A172 (cell line): ENCODE results near the gene TMC3. TPM values are rescaled to one million over a fixed set of nuclear protein-coding genes. Genes with fewer than 3 reads are reported as not detected.
A peak's percentile ranks its signal among the peaks of the same experiment; 100 is the strongest.

Experiments
- DNase-seq: peaks from one replicate; pipeline ENCODE4 v3.0.0-alpha.2; 2015; ENCODE audit warnings: low spot score
- total RNA-seq: library from RNA; depleted of rRNA; stranded (reverse); fragments of >200 nt; shearing (Covaris generic); gene quantifications from 2 replicates; pipeline ENCODE4 v1.2.3, GENCODE V29; 2014; rRNA removed

TMC3 gene
- not detected in 2 replicates for total RNA-seq

DNA sequence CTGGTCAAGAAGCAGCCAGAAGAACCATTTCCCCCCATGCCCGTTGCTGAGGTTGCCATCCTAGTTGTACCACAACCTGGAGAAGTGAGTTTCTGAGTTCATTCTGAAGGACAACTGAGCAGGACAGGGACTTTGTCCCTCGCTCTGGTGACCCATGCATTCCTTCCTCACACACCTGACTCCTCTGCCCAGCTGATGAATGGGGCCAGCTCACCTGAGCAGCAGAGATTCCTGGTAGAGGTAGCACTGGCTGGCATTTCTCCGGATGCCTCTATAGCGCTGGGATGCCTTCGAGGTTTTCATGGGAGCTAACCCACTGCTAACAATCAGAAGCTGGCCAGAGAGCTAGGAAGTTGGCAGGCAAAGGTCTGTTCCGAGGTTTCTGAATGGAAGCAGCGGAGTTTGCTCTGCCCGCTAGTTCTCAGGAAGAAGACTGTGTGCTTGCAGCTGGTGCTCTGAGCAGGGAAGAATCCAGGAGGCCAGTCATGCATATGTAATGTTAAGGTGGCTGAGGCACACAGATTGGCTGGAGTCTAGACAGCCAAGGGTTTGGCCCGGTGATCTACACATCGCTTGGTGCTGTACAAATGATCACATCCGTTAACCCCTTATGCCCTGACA is at the start of gene TMC3:
TSS of gene TMC3 (minus strand) at position 439 of the 621 bp plus-strand sequence. CDS start at position 303, 136 bp downstream.
- DNase-seq, result no peak

DNA sequence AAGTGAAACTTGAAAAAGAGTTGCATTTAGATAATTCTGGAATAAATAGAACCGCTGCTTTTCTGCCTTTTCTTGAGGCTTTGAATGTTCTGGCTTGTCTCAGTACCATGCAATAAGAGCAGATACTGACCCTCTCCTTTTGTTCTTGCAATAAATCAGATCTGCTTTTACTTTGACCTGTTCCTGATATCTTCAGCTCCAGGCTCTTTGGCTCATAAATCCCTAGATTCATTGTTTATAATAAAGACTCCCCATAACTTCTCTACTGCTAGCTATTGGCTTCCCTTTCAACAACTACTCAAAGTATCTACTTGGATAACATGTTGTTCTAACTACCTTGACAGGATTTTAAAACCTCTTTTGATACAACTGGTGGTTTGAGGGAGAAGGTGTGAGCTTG is 47.4 kb upstream of the TMC3 start:
- no peak for DNase-seq

GRCh38 chr15:81419332-81419943 is 45.4 kb upstream of the TMC3 start:
- DNase-seq, result no peak

GRCh38 chr15:81418891-81419290 is 44.9 kb upstream of the TMC3 start:
- no peak for DNase-seq

- no peak for DNase-seq
These were observed 44.4 kb upstream of the TMC3 start for GRCh38 chr15:81418444-81418843.

DNA sequence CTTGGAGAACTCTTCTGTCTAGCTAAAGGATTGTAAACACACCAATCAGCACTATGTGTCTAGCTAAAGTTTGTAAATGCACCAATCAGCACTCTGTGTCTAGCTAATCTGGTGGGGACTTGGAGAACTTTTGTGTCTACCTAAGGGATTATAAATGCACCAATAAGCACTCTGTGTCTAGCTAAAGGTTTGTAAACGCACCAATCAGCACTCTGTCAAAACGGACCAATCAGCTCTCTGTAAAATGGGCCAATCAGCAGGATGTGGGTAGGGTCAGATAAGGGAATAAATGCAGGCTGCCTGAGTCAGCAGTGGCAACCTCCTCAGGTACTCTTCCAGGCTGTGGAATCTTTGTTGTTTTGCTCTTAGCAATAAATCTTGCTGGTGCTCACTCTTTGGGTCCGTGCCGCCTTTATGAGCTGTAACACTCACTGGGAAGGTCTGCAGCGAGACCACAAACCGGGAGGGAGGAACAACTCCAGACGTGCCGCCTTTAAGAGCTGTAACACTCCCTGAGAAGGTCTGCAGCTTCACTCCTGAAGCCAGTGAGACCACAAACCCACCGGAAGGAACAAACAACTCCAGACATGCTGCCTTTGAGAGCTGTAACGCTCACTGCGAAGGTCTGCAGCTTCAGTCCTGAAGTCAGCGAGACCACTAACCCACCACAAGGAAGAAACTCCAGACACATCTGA is 40.4 kb upstream of the TMC3 start:
- peak; percentile 6 for DNase-seq

DNA sequence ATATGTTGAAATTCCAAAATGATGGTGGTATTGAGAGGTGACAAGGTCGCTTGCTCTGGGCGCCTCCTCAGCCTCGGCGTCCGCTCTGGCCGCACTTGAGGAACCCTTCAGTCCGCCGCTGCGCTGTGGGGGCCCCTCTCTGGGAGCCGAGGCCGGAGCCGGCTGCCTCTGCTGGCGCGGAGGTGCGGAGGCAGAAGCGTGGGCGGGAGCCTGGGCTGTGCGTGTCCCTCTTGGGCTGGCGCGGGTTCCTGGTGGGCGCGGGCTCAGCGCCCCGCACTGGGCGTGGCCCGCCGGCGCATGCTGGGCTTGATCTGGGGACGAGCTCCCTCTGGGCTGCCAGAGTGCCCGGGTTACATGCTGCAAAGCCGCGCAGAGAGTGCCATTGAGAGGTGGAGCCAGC is 39.8 kb upstream of the TMC3 start:
- DNase-seq, result no peak

DNA sequence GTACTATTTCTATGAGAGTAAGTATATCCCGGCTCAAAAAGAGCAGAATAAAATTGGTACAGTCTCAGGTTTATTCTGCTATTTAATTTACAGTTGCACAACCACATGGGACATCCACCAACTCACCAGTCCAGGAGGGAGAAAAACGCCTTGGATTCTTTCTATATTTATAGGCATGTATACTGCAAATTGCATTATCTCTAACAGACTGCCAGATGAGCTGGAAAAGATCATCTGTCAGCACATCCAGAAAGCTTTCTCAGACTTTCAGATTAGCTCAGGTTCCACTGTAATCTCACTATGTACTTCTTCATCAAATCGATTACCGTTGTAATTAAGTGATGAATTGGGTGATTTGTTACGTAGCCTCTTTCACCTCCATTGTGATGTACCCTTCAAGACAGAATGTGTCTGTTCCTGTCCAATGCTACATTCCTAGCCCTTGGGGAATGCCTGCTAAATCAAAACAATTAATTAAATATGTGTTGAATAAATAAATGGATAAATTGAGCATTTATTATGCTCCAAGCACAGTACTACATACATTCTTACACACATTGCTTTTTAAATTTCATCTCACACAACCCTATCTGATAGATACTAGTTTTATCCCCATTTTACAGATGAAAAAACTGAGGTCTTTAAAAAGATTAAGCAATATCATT is 38.1 kb upstream of the TMC3 start:
- DNase-seq, result no peak

- no peak for DNase-seq
These were observed 37.0 kb upstream of the TMC3 start for GRCh38 chr15:81411051-81411450.

DNA sequence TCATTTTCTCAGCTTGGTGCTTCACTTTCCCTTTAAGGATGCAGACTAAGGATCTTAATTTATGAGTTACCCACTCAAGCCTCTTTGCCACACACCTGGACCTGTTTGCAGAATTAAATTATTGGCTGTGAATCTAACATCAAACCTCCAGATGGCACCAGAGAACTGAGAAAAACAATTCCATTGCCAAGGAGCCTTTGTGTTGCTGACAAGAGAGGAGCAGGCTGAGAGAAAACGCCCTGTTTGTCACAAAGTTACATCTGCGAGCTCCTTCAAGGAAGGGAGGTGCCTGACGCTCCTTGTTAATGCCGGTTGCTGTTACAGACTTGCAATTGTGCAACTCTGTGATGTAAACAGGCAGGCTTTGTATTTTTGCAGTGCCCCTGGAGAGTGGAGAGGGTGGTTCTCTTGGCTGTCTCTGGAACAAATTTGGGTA is 36.3 kb upstream of the TMC3 start:
- DNase-seq, result peak; percentile 62

GRCh38 chr15:81407718-81408117 is 33.7 kb upstream of the TMC3 start:
- DNase-seq, result no peak

DNA sequence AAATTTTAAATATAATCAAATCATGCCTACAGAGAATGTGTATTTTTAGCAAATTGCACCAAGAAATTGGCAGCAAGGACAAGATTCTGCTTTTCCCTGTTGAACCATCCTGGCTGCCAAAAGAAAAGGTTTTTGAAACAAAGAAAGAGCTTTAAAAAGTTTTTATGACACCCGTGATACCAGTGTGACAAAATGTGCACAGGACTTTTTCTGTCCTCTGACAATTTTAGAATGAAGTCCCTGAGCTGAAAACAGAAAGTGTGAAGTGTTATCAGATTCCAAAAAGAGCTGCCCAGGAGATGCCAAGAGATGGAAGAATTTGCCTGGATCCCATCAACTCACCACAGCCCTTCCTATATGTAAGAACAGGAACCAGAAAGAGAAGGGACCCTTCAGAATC is 33.2 kb upstream of the TMC3 start:
- no peak for DNase-seq

GRCh38 chr15:81400640-81401236 is 26.7 kb upstream of the TMC3 start:
- peak; percentile 33 for DNase-seq

- DNase-seq, result no peak
These were observed 25.0 kb upstream of the TMC3 start for GRCh38 chr15:81398910-81399551.

DNA sequence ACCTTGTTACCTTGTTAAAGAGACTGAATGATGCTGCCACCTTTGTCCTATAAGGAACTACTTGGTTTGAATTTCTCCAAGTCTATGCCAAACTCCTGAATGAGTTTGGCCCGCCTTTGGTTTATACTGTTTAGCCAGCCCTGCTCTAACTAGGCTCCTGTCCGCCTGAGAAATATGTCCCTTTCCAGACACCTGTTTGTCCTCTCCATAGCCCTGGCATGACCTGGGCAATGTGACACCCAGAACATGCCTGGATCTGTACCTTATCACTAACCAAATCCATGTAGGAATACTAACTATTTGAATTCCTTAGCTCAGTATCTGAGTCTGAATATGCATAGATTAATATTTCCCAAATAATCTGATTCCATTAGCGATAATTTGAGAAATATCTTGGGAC is 24.4 kb upstream of the TMC3 start:
- DNase-seq, result no peak

DNA sequence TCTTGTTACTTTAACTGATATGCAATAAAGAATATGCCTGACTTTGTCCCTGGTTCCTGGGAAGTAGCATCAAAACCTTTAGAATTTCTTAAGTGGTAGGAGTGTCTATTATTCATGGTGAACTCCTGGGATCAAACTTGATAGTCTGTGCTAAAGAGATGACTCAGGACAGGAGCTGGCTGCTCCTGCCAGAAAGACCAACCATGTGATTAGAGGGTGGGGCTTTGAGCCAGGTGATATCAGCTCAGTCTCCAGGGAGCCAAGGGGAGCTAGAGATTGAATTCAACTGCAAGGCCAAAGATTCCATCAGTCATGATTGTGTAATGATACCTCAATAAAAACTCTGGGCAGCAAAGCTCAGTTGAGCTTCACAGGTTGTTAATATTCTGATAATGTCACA is 20.6 kb upstream of the TMC3 start:
- DNase-seq, result no peak

GRCh38 chr15:81391657-81392056 is 17.6 kb upstream of the TMC3 start:
- no peak for DNase-seq

GRCh38 chr15:81388436-81388770 is 14.4 kb upstream of the TMC3 start:
- no peak for DNase-seq

DNA sequence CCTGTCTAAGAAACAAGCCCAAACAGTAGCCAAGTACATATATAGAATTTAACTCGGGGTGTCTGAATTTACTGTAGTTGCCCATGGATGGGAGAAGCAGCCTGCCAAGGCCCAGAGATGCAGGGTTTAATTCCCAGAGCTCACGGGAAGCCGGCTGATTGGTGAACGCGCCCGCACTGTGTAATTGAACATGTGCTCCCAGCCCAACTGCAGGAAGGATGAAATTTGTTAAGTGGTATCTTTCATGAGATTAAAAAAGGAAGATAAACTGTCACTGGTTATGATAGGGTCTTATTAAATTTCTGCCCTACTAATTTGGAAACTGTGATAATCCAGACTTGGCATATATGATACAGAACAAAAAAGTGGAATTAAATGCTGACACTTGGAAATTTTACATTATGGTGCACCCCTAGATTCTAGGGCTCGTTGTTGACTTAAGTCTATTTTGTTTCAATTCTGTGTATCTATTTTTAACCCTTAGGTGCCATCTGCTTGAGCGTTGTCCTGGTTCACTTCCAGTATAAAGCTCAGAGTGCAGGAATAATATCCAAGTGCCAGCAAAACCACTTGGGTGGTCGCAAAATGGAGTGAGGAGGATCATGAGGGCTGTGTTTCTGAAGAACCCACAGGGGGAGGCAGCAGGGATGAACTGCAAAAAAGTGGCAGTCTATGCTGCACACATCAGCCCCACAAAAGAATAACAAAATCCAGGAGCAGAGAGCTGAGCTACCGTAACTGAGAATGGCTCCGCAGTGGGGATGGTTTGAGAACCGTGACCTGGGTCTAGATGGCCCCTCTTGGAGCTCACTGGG is 13.8 kb upstream of the TMC3 start:
- DNase-seq, result no peak

DNA sequence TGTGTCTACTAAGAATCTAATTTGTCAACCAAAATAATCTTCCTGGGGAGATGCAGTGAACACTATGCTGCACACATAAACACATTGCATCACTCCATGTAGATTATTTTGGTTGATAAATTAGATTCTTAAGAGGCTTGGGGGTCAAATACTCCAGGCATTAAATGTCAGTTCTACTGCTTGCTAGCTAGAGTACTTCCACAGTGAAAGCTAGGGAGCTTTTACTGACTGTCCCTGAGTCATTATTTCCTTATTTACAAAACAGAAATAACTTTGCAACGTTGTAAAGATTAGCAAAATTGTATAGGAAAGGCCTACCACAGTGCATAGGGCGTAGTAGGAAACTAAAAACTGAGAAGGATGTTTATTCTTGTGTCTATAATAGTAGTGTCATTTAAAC is 12.9 kb upstream of the TMC3 start:
- no peak for DNase-seq

DNA sequence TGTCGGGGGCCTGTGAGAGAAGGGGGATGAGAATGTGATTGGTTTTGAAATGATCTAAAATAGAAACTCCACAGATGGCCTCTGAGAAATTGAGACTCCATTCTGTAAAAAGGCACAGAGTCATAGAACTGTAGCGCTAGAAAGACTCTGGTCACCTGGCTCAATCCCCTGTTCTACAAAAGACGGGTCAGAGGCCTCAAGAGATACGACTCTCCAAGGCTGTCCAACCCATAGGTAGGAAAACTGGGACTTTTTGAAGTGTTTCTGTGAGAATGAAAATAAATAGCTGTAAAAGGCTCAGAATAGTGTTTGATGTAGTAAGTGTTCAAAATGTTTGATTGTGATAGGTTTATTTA is 11.7 kb upstream of the TMC3 start:
- no peak for DNase-seq
